ENCODE data around the gene PHF2.

Gene PHF2

GRCh38 chr9:93592008-93592642 is 15.7 kb downstream of the PHF2 start:
- no peaks in the 10 kb centered on the region for H3K9me3 ChIP-seq
- H3K4me3 ChIP-seq (ENCODE audit: low read depth in 1 of 2, low read length in 1 of 2): no peak overlapping the region
- no peaks in the 10 kb centered on the region for H3K36me3 ChIP-seq
- H3K27me3 ChIP-seq: no peaks in the 10 kb centered on the region
- no peak overlapping the region for H3K27ac ChIP-seq
- H3K4me1 ChIP-seq (ENCODE audit: control insufficient read depth in 1 of 2, insufficient read depth in 1 of 2, low read depth in 1 of 2, low read length in 1 of 2): no peaks in the 10 kb centered on the region
- TF ChIP-seq CTCF (IDR thresholded peaks at IDR 0.05): no peak

- Histone ChIP-seq H3K9me3 (no peaks in the 10 kb centered on the region), H3K27ac (no peak overlapping the region), H3K36me3 (no peaks in the 10 kb centered on the region), H3K4me1 (ENCODE audit: control insufficient read depth in 1 of 2, insufficient read depth in 1 of 2, low read depth in 1 of 2, low read length in 1 of 2) (no peaks in the 10 kb centered on the region), H3K4me3 (ENCODE audit: low read depth in 1 of 2, low read length in 1 of 2) (no peak overlapping the region), H3K27me3 (no peaks in the 10 kb centered on the region)
- TF ChIP-seq CTCF (IDR thresholded peaks at IDR 0.05): no peak
These were observed 16.2 kb downstream of the PHF2 start for GRCh38 chr9:93592643-93593021.

GRCh38 chr9:93593144-93593658 is 16.8 kb downstream of the PHF2 start:
- no peak for TF ChIP-seq CTCF (IDR thresholded peaks at IDR 0.05)
- H3K4me1 ChIP-seq (ENCODE audit: control insufficient read depth in 1 of 2, insufficient read depth in 1 of 2, low read depth in 1 of 2, low read length in 1 of 2): no peaks in the 10 kb centered on the region
- no peak overlapping the region for H3K4me3 ChIP-seq (ENCODE audit: low read depth in 1 of 2, low read length in 1 of 2)
- no peak overlapping the region for H3K27ac ChIP-seq
- no peaks in the 10 kb centered on the region for H3K36me3 ChIP-seq
- H3K27me3 ChIP-seq: no peaks in the 10 kb centered on the region
- no peaks in the 10 kb centered on the region for H3K9me3 ChIP-seq

GRCh38 chr9:93594041-93594756 is 17.8 kb downstream of the PHF2 start:
- TF ChIP-seq CTCF (IDR thresholded peaks at IDR 0.05): no peak
- Histone ChIP-seq H3K4me3 (ENCODE audit: low read depth in 1 of 2, low read length in 1 of 2) (no peak overlapping the region), H3K4me1 (ENCODE audit: control insufficient read depth in 1 of 2, insufficient read depth in 1 of 2, low read depth in 1 of 2, low read length in 1 of 2) (no peaks in the 10 kb centered on the region), H3K36me3 (no peaks in the 10 kb centered on the region), H3K9me3 (no peaks in the 10 kb centered on the region), H3K27me3 (no peaks in the 10 kb centered on the region), H3K27ac (no peak overlapping the region)

GRCh38 chr9:93595461-93595860 is 19.1 kb downstream of the PHF2 start:
- Histone ChIP-seq H3K27me3 (no peaks in the 10 kb centered on the region), H3K27ac (no peak overlapping the region), H3K4me3 (ENCODE audit: low read depth in 1 of 2, low read length in 1 of 2) (no peak overlapping the region), H3K9me3 (no peaks in the 10 kb centered on the region), H3K4me1 (ENCODE audit: control insufficient read depth in 1 of 2, insufficient read depth in 1 of 2, low read depth in 1 of 2, low read length in 1 of 2) (peaks cover 4% of the 10 kb centered on the region in 2 experiments), H3K36me3 (no peaks in the 10 kb centered on the region)
- TF ChIP-seq CTCF (IDR thresholded peaks at IDR 0.05): no peak
